Measurements from ENCODE around the gene UGT1A3.

The UGT1A3 gene

GRCh38 chr2:233764264-233764663 lies 35.4 kb downstream of the UGT1A3 start:
- TF ChIP-seq USF1 (IDR thresholded peaks at IDR 0.05) (no peak), REST (IDR thresholded peaks at IDR 0.05; ENCODE audit: low read depth) (no peak), MAX (IDR thresholded peaks at IDR 0.05) (no peak), TCF12 (IDR thresholded peaks at IDR 0.05; ENCODE audit: low read depth) (no peak), TEAD4 (IDR thresholded peaks at IDR 0.05) (no peak), NFIC (IDR thresholded peaks at IDR 0.05) (no peak)

- TF ChIP-seq RAD21 (IDR thresholded peaks at IDR 0.05; ENCODE audit: low read depth) (no peak), EP300 (IDR thresholded peaks at IDR 0.05; ENCODE audit: borderline replicate concordance) (no peak), TCF12 (IDR thresholded peaks at IDR 0.05; ENCODE audit: low read depth) (no peak), FOXM1 (IDR thresholded peaks at IDR 0.05; ENCODE audit: borderline replicate concordance, low read depth) (no peak), CREB1 (IDR thresholded peaks at IDR 0.05; ENCODE audit: low read depth) (no peak), TEAD4 (IDR thresholded peaks at IDR 0.05) (no peak), USF1 (IDR thresholded peaks at IDR 0.05) (no peak), YY1 (IDR thresholded peaks at IDR 0.05; ENCODE audit: low read depth) (no peak), NFIC (IDR thresholded peaks at IDR 0.05) (no peak), ZBTB7A (IDR thresholded peaks at IDR 0.05; ENCODE audit: low read depth) (no peak), REST (IDR thresholded peaks at IDR 0.05; ENCODE audit: low read depth) (no peak), EGR1 (IDR thresholded peaks at IDR 0.05) (no peak), TAF1 (IDR thresholded peaks at IDR 0.05; ENCODE audit: low read depth) (no peak), CEBPB (IDR thresholded peaks at IDR 0.05) (no peak), MAX (IDR thresholded peaks at IDR 0.05) (no peak)
Measured at GRCh38 chr2:233764761-233765160, 35.9 kb downstream of the UGT1A3 start.

GRCh38 chr2:233766416-233766815 lies 37.6 kb downstream of the UGT1A3 start:
- no peak for TF ChIP-seq FOXM1 (IDR thresholded peaks at IDR 0.05; ENCODE audit: borderline replicate concordance, low read depth)
- TF ChIP-seq TAF1 (IDR thresholded peaks at IDR 0.05; ENCODE audit: low read depth), result no peak
- no peak for TF ChIP-seq NFIC (IDR thresholded peaks at IDR 0.05)
- no peak for TF ChIP-seq USF1 (IDR thresholded peaks at IDR 0.05)
- no peak for TF ChIP-seq CEBPB (IDR thresholded peaks at IDR 0.05)
- no peak for TF ChIP-seq TEAD4 (IDR thresholded peaks at IDR 0.05)
- TF ChIP-seq YY1 (IDR thresholded peaks at IDR 0.05; ENCODE audit: low read depth), result no peak
- TF ChIP-seq REST (IDR thresholded peaks at IDR 0.05; ENCODE audit: low read depth), result no peak
- TF ChIP-seq EGR1 (IDR thresholded peaks at IDR 0.05), result no peak
- TF ChIP-seq RAD21 (IDR thresholded peaks at IDR 0.05; ENCODE audit: low read depth), result no peak
- TF ChIP-seq TCF12 (IDR thresholded peaks at IDR 0.05; ENCODE audit: low read depth), result no peak
- TF ChIP-seq CREB1 (IDR thresholded peaks at IDR 0.05; ENCODE audit: low read depth), result no peak
- TF ChIP-seq EP300 (IDR thresholded peaks at IDR 0.05; ENCODE audit: borderline replicate concordance), result no peak
- no peak for TF ChIP-seq ZBTB7A (IDR thresholded peaks at IDR 0.05; ENCODE audit: low read depth)
- TF ChIP-seq MAX (IDR thresholded peaks at IDR 0.05), result no peak

- TF ChIP-seq EGR1 (IDR thresholded peaks at IDR 0.05), result no peak
- no peak for TF ChIP-seq EP300 (IDR thresholded peaks at IDR 0.05; ENCODE audit: borderline replicate concordance)
- TF ChIP-seq CREB1 (IDR thresholded peaks at IDR 0.05; ENCODE audit: low read depth), result no peak
- TF ChIP-seq TEAD4 (IDR thresholded peaks at IDR 0.05), result no peak
- TF ChIP-seq MAX (IDR thresholded peaks at IDR 0.05), result no peak
- TF ChIP-seq USF1 (IDR thresholded peaks at IDR 0.05), result no peak
- no peak for TF ChIP-seq TAF1 (IDR thresholded peaks at IDR 0.05; ENCODE audit: low read depth)
- TF ChIP-seq RAD21 (IDR thresholded peaks at IDR 0.05; ENCODE audit: low read depth), result no peak
- TF ChIP-seq YY1 (IDR thresholded peaks at IDR 0.05; ENCODE audit: low read depth), result no peak
- no peak for TF ChIP-seq FOXM1 (IDR thresholded peaks at IDR 0.05; ENCODE audit: borderline replicate concordance, low read depth)
- no peak for TF ChIP-seq CEBPB (IDR thresholded peaks at IDR 0.05)
- no peak for TF ChIP-seq NFIC (IDR thresholded peaks at IDR 0.05)
- TF ChIP-seq ZBTB7A (IDR thresholded peaks at IDR 0.05; ENCODE audit: low read depth), result no peak
Measured at GRCh38 chr2:233768076-233768475, 39.2 kb downstream of the UGT1A3 start.
